C4-2B (cell line): ENCODE data around the gene TOP3A.

Source experiments
- ZFX ChIP-seq: fragments of 450-650 bp; IDR thresholded peaks from 2 replicates; pipeline ENCODE4 v1.6.1; 2017
- TF ChIP-seq, protein P1 (sequence below): fragments of 450-650 bp; conservative IDR thresholded peaks from 2 replicates; pipeline ENCODE4 v1.5.1; 2017; ENCODE audit warnings: mild to moderate bottlenecking

DNA sequence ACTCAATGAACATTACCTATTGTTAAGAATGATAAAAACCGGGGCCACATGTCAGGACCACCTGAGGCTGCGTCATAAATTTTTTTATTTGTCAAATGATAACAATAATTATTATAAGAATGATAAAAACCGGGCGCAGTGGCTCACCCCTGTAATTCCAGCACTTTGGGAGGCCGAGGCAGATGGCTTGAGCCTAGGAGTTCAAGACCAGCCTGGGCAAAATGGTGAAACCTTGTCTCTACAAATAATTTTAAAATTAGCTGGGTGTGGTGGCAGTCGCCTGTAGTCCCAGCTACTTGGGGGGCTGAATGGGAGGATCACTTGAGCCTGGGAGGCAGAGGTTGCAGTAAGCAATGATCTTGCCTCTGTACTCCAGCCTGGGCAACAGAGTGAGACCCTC lies 49.4 kb upstream of the TOP3A start:
- TF ChIP-seq, protein P1, sequence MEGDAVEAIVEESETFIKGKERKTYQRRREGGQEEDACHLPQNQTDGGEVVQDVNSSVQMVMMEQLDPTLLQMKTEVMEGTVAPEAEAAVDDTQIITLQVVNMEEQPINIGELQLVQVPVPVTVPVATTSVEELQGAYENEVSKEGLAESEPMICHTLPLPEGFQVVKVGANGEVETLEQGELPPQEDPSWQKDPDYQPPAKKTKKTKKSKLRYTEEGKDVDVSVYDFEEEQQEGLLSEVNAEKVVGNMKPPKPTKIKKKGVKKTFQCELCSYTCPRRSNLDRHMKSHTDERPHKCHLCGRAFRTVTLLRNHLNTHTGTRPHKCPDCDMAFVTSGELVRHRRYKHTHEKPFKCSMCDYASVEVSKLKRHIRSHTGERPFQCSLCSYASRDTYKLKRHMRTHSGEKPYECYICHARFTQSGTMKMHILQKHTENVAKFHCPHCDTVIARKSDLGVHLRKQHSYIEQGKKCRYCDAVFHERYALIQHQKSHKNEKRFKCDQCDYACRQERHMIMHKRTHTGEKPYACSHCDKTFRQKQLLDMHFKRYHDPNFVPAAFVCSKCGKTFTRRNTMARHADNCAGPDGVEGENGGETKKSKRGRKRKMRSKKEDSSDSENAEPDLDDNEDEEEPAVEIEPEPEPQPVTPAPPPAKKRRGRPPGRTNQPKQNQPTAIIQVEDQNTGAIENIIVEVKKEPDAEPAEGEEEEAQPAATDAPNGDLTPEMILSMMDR, result no peak
- TF ChIP-seq ZFX, result no peak
